GM12864 (cell line): ENCODE data around the gene MTHFD1L.

Source experiments
- DNase-seq: peaks from one replicate; pipeline ENCODE4 v3.0.0-alpha.2; 2011; ENCODE audit warnings: low read depth
- H3K4me3 ChIP-seq: 2 replicates; pipeline ENCODE4 v1.5.1; 2011; ENCODE audit warnings: mild to moderate bottlenecking, low read depth, low read length, control low read depth
- CTCF ChIP-seq: IDR thresholded peaks from 2 replicates; pipeline ENCODE4 v1.5.1; 2011; ENCODE audit warnings: low read depth, mild to moderate bottlenecking, moderate library complexity, low read length, control low read depth, inconsistent platforms; ENCODE audit errors: missing control alignments

MTHFD1L gene

GRCh38 chr6:151025076-151025475, 159.6 kb downstream of the MTHFD1L start:
- TF ChIP-seq CTCF, result no peak
- H3K4me3 ChIP-seq, result no peak overlapping the region
- DNase-seq, result no peak

GRCh38 chr6:151026041-151026663, 160.7 kb downstream of the MTHFD1L start:
- TF ChIP-seq CTCF, result no peak
- no peak overlapping the region for H3K4me3 ChIP-seq
- DNase-seq, result no peak

- H3K4me3 ChIP-seq, result no peak overlapping the region
- DNase-seq, result no peak
- TF ChIP-seq CTCF, result no peak
These were observed 161.8 kb downstream of the MTHFD1L start for GRCh38 chr6:151027295-151027747.

- TF ChIP-seq CTCF, result no peak
- no peak for DNase-seq
These were observed 162.7 kb downstream of the MTHFD1L start for GRCh38 chr6:151027936-151028838.

GRCh38 chr6:151029970-151030369, 164.5 kb downstream of the MTHFD1L start:
- no peak overlapping the region for H3K4me3 ChIP-seq
- TF ChIP-seq CTCF, result no peak
- no peak for DNase-seq

More at GRCh38 chr6:151027936-151028838, 162.7 kb downstream of the MTHFD1L start:
- H3K4me3 ChIP-seq, result no peak overlapping the region

GRCh38 chr6:151032034-151032433, 166.5 kb downstream of the MTHFD1L start:
- TF ChIP-seq CTCF, result no peak
- H3K4me3 ChIP-seq, result no peak overlapping the region
- no peak for DNase-seq
